ENCODE results near the gene TAF1A.

DNA sequence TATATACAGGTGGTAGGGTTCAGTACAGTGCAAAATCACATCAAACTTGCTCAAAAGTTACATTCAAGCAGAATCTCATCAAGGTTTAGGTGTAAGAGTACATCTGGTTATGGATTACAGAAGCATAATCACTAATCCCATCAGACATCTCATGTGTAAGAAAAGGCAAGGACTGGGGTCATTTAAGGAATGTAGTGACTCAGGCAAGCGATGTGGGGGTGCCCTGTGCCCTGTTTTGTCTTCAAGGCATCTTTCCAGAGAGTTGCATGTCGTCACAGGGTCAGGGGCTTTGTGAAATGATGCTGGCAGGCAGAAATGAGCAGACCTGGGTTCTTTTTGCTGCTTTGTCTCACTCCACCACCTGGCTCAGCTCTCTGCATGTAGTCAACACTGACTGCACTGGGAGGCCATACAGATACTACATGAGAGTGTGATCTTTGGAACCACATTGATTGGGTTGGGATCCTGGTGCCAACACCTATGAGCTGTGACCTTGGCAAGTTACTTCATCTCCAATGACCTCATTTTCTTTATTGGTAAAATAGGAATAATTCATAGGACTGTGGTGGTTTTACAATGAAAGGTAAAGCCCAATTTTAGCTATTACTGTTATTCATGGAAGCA, 33.6 kb downstream of the TAF1A start:
- TF ChIP-seq CTCF (IDR thresholded peaks at IDR 0.05) (no peak), POLR2A (IDR thresholded peaks at IDR 0.05) (no peak), POLR2AphosphoS5 (IDR thresholded peaks at IDR 0.05) (no peak)

Data from sigmoid colon (tissue), 4 donors.